ENCODE measurements around the gene BARX1.

GRCh38 chr9:93945400-93946337 is 9.5 kb downstream of the BARX1 start:
- no peak for TF ChIP-seq EP300 (conservative IDR thresholded peaks at IDR 0.05; ENCODE audit: poor library complexity, severe bottlenecking)
- TF ChIP-seq, protein P1, sequence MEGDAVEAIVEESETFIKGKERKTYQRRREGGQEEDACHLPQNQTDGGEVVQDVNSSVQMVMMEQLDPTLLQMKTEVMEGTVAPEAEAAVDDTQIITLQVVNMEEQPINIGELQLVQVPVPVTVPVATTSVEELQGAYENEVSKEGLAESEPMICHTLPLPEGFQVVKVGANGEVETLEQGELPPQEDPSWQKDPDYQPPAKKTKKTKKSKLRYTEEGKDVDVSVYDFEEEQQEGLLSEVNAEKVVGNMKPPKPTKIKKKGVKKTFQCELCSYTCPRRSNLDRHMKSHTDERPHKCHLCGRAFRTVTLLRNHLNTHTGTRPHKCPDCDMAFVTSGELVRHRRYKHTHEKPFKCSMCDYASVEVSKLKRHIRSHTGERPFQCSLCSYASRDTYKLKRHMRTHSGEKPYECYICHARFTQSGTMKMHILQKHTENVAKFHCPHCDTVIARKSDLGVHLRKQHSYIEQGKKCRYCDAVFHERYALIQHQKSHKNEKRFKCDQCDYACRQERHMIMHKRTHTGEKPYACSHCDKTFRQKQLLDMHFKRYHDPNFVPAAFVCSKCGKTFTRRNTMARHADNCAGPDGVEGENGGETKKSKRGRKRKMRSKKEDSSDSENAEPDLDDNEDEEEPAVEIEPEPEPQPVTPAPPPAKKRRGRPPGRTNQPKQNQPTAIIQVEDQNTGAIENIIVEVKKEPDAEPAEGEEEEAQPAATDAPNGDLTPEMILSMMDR (IDR thresholded peaks at IDR 0.05; ENCODE audit: poor library complexity, severe bottlenecking), result no peak

Measured in neural cell (in vitro differentiated cells).